Skeletal muscle cell (primary cell): ENCODE data around the gene WFS1.

Experiments used
- DNase-seq: peaks from one replicate; pipeline ENCODE4 v3.0.0-alpha.2; 2010; ENCODE audit warnings: low read depth
- H3K4me3 ChIP-seq: 2 replicates; pipeline ENCODE4 v1.5.1; 2011; ENCODE audit warnings: low read depth, mild to moderate bottlenecking, control low read depth, low read length, moderate library complexity

Gene WFS1

DNA sequence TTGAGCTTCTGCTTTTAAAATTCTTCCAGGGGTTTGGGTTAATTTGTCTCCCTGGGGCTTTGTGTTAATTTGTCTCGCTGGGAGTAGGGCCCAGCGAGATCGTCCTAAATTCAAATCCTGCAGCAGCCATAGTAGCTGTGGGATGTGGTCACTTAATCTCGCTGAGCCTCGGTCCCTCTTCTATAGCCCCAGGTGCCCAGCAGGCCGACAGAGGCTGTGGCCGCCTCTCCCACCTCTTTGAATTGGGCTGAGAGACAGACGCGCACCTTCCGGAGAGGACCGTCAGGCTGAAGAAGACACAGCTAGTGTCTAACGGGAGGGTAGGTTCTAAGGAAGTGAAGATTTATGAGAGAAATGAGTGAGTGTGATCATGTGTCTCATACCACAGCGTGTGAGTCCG, 15.7 kb upstream of the WFS1 start:
- DNase-seq = no peak

DNA sequence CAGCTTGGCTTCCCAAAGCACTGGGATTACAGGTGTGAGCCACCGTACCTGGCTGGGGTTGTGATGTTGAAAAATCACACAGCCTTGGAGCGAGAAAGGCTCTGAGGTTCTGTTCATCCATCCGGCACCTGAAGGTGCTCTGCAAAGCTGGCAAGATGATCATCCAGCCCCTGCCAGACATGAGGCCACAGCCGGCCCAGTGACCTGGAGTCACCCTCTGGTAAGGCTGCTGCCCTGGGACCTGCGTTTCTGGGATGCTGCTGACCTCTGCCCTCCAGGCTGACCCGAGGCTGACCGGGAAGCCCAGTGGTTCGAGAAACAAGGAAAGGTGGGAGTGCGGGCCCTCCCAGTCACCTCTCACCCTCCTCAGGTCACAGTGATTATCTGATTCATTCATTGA, 13.5 kb upstream of the WFS1 start:
- DNase-seq = no peak

More for the DNA sequence above, 15.7 kb upstream of the WFS1 start:
- no peak overlapping the region for H3K4me3 ChIP-seq

GRCh38 chr4:6257247-6258025, 12.2 kb upstream of the WFS1 start:
- no peak for DNase-seq
- no peak overlapping the region for H3K4me3 ChIP-seq

More for the DNA sequence above, 13.5 kb upstream of the WFS1 start:
- H3K4me3 ChIP-seq = no peak overlapping the region

- no peak for DNase-seq
- H3K4me3 ChIP-seq = no peak overlapping the region
These were observed 11.7 kb upstream of the WFS1 start for GRCh38 chr4:6258026-6258360.

DNA sequence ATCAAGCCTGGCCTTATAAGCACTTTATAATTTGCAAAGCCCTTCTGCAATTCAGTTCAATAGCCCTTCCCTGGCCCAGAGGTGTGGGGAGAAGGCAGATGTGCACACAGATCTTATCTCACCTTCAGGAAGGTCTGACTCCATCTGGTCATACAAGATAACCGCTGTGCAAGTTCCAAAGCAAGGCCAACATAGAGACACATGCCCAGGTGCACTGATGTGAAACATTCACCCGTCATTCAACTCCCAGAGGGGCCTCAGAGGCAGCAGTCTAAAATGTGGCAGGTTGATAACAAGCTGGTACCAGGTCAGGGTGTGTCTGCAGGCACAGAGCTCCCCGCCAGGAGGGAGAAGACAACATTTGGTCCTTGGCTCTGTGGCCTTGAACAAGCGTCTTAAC, 10.9 kb upstream of the WFS1 start:
- DNase-seq = no peak
- no peak overlapping the region for H3K4me3 ChIP-seq

DNA sequence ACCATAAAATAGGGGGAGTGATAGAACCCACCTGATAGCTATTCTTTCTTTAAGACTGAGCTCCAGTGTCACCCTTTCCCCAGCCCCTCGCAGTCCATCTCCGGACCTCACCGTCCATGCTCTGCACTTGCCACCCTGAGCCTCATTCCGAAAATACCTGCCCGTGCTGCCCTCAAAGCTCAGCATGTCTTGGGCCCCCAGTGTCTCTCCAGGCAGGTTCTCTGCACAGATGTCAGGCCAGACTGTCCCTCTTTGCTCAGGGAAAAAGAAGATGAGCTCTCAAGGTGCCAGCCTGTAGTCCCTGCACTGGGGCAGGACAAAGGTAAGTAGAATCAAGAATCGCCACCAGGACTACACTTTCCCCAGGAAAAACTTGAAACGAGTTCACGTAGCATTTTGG, 9.8 kb upstream of the WFS1 start:
- DNase-seq = no peak

GRCh38 chr4:6262176-6262575, 7.5 kb upstream of the WFS1 start:
- no peak overlapping the region for H3K4me3 ChIP-seq
- DNase-seq = no peak

More for the DNA sequence above, 9.8 kb upstream of the WFS1 start:
- no peak overlapping the region for H3K4me3 ChIP-seq

GRCh38 chr4:6262847-6263487, 6.7 kb upstream of the WFS1 start:
- no peak overlapping the region for H3K4me3 ChIP-seq
- DNase-seq = no peak

GRCh38 chr4:6263526-6264224, 6.0 kb upstream of the WFS1 start:
- no peak for DNase-seq
- H3K4me3 ChIP-seq = no peak overlapping the region

GRCh38 chr4:6264225-6264540, 5.5 kb upstream of the WFS1 start:
- no peak overlapping the region for H3K4me3 ChIP-seq
- DNase-seq = no peak

DNA sequence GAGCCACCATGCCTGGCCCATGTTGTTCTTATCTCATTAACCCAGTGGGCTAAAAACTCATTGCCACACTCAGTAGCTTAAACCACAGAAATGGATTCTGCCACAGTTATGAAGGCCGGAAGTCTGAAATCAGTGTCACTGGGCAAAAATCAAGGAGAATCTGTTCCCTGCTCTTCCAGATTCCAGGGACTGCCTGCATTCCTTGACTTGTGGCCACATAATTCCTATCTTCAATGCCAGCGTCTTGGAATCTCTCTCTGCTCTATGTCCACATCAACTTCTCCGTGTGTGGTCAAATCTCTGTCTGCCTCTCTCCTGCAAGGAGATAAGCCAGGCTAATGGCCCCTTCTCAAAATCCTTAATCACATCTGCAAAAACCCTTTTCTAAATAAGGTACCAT, 4.1 kb upstream of the WFS1 start:
- DNase-seq = no peak
- no peak overlapping the region for H3K4me3 ChIP-seq

DNA sequence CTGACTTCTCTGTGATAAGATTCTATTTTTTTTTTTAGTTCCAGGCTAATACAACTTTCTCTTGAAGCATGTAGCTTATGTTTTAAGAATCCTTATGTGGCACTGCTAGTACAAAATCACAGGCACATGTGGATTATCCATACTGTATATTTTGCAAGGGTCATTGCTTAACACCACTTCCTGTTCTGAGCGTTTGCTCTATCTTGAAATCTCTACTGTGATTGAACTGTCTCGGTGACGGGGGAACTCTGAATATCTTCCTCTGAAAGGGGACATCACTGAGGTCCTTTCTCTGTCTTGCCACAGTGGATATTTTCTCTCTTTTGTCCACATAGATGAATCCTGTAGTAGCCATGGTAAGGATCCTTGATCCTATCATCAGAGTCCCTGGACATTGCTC, 2.1 kb upstream of the WFS1 start:
- no peak overlapping the region for H3K4me3 ChIP-seq

DNA sequence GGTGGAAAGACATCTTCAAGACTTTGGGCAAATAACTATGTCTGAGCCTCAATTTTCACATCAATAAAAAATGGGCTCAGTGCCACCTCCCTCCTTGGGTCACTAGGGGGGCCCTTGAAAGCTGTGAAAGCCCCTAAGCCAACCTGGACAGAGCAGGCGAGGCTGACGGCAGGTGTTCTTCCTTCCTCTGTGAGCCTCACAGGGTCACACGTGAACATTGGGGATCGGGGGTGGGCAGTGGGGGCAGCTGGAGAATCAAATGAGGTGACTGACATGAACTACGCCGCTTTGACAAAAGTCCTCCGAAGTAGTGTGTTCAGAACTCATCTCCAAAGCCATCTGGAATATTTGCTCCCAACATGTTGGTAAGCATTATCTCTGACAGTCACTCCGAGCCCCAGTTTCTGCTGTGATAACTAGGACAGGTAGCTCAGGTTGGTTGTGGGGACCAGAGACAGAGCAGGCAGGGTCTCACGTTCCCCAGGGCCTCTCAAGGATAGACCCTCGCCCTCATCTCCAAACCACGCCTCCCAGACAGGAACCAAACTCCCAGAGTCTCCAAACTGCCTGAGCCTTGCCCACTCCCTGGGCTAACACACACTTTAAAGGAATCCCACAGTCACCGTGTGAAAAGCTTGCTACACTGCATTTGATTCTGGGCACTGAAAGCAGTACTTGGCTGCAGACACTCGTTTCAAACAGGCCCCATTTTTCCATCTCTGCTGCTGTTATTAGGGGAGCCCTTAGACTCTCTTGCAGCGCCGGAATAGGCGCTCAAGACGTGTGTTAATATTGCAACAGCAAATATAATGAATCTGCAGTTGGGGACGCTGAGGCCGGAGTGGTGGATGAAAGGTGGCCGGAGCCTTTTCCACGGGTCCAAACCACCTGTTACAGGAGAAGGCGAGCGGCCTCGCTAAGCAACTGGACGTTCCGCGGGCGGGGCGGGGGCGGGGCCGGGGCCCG, 717 bp upstream of the WFS1 start:
- H3K4me3 ChIP-seq = peak overlapping the region; percentile 34
- no peak for DNase-seq

More for the DNA sequence above, 2.1 kb upstream of the WFS1 start:
- DNase-seq = no peak

DNA sequence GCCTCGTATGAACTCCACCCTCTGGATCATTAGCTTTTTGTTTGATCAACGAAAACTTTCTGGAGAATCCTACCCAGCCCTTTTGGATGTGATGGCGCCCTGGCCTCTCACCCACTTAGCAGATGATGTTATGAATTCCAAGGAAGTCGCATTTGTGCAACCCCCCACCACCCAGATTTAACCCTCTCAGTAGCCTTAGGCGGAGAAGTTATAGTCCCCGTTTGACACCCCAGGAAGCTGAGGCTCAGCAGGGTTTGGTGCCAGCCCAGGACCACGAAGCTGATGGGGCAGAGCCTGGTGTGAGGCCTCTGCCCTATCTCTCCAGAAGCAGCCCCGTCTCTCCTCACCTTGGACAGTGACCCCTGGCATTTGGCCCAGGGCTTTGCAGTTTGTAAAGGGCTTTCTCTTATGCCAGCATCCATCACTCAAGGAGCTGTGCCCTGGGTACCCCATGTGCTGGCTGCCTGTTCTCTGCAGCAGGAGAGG, 1.0 kb downstream of the WFS1 start:
- DNase-seq = no peak
- H3K4me3 ChIP-seq = peak overlapping the region; percentile 96

DNA sequence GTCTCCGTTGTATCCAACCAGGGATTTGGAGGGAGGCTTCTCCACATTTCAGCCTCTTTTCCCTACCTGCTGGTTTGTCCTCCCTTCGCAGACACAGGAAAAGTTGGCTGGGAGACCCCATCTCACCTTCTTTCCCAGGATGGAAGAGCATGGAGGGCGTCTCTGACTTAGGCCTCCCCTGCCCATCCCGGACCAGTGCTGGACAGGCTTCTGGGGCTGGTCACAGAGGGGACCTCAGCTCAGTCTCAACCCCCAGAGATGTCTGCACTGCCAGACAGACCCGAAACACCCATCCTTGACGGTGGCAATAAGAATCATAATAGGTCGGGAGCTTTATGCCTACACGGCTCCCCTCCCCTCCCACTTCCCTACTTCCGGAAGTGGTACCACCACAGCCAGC, 1.6 kb downstream of the WFS1 start:
- no peak overlapping the region for H3K4me3 ChIP-seq
- DNase-seq = no peak

DNA sequence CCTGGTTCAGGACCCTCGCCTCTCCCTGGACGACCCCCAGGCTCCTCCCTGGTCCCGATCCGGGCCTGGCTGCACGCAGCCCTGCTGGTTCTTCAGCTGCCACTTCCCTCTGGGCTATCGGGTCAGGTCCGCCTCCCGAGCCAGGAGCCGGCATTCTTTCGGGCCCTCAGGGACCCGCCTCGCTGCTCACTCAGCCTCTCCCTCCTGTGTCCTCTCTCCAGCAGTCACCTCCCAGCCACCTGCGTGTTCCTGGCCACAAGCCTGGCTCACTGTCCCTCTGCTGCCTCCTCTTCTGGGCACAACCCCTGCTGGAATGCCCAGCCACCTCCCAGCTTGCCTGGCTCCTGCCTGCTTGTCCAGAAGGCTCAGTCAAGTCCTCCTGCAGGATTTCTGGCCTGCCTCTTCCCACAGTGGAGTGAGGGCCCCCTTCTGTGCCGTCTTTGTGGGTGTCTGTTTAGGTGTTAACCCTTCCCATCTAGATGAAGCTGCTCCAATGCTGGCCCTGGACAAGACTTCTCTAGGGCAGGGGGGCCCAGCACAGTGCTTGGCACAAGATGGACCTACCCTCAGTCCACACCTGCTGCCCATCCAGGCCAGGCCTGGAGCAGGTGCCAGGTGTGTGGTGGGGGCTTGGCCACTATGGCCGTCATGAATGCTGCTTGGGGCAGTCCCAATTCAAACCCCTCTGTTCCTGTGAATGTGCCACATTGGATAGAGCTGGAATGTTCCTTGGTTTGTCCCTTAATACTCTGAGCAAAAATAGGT, 2.2 kb downstream of the WFS1 start:
- H3K4me3 ChIP-seq = no peak overlapping the region
- DNase-seq = no peak

DNA sequence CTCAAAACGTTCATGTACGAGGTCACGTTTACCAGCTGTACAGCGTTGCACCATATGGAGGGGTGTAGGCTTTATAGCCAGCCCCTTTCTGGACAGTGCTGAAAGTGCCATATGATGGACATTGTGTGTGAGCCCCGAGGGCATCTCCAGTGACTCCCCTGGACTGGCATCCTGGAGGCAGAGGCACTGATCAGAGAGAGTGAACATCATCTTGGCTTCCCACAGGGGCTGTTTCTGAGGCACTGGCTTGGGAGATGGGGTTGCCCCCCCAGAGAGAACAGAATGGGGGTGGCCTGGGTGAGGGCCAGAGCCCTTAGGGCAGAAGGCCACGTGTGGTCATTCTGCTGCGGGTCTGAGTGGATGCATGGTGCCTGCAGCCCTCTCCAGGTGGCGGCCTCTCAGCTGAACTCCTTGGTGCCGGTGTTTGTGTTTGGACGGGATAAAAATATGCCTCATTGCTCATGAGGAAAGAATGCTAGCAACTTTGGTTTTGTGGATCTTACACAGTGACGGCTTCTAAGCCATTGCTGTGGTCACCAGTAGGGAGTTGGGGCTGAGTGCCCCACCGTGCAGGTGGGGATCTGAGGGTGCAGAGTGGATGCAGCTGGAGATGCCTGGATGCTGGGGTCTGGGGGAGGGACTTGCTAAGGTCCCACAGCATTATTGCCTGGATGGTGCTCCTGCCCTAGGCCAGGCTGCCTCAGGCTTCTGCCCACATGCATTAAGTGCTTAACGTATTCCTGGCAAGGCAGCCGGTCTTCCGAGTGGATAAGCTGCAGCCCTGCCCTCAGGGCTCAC, 3.4 kb downstream of the WFS1 start:
- DNase-seq = no peak
- no peak overlapping the region for H3K4me3 ChIP-seq

GRCh38 chr4:6273661-6273990, 4.0 kb downstream of the WFS1 start:
- no peak for DNase-seq
- H3K4me3 ChIP-seq = no peak overlapping the region
